ENCODE measurements around the gene SGK1. TPM values are rescaled to one million over a fixed set of nuclear protein-coding genes. Genes with fewer than 3 reads are reported as not detected.

SGK1 gene
- total RNA-seq, 1 experiment from 2014 or later, result 95.2 TPM

DNA sequence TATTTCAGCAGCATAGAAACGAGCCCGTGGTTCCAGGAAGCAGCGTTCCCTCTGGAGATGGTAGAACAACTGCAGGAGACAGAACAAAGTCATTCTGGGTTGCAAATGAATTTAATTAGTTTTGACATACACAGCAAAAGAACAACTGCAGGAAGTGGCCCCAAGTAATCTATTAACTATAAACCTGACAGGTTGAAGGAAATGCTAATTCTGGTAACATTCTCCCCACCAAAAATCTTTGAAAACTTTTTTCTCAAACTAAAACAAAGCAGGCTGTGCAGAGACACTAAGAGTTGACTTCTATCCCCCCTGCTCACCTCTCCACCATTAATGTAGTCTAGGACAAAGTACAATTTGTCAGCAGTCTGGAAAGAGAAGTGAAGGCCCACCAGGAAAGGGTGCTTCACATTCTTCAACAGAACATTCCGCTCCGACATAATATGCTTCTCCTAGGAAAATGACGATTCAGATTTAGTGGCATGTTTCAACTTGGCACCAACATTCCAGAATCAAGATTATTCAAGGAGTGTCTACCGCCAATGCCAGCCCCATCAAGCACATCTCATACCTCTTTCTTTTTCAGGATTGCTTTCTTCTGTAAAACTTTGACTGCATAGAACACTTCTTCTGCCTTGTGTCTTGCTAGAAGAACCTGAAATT is 145.1 kb downstream of the SGK1 start:
- ChIA-PET POLR2A (ENCODE audit: unreplicated experiment) (no interaction called here), CTCF (no interaction called here)
- ATAC-seq (no peak), DNase-seq (no peak)
- no peak overlapping the region for H3K9ac ChIP-seq (ENCODE audit: low read length)
- intact Hi-C loops (cut with micrococcal nuclease), result loop anchor here (5.0 to 10.0 kb wide), 4 partner anchors 122 to 769 kb away; no protein-coding TSS in a partner anchor
- peaks cover 42% of the 10 kb centered on the region for H3K36me3 ChIP-seq (ENCODE audit: low read depth, low read length)
- TF ChIP-seq, protein P1, sequence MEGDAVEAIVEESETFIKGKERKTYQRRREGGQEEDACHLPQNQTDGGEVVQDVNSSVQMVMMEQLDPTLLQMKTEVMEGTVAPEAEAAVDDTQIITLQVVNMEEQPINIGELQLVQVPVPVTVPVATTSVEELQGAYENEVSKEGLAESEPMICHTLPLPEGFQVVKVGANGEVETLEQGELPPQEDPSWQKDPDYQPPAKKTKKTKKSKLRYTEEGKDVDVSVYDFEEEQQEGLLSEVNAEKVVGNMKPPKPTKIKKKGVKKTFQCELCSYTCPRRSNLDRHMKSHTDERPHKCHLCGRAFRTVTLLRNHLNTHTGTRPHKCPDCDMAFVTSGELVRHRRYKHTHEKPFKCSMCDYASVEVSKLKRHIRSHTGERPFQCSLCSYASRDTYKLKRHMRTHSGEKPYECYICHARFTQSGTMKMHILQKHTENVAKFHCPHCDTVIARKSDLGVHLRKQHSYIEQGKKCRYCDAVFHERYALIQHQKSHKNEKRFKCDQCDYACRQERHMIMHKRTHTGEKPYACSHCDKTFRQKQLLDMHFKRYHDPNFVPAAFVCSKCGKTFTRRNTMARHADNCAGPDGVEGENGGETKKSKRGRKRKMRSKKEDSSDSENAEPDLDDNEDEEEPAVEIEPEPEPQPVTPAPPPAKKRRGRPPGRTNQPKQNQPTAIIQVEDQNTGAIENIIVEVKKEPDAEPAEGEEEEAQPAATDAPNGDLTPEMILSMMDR (conservative IDR thresholded peaks at IDR 0.05; ENCODE audit: low read depth, low read length), result no peak
- TF ChIP-seq EZH2phosphoT487 (IDR thresholded peaks at IDR 0.05; ENCODE audit: borderline replicate concordance, low read length), result no peak
- no peak for TF ChIP-seq EZH2 (IDR thresholded peaks at IDR 0.05; ENCODE audit: low read length, unreplicated experiment)
- H4K20me1 ChIP-seq (ENCODE audit: low read length), result peaks cover 18% of the 10 kb centered on the region
- no peaks in the 10 kb centered on the region for H3K9me3 ChIP-seq (ENCODE audit: low read length)
- no peaks in the 10 kb centered on the region for H3K27me3 ChIP-seq (ENCODE audit: low read length)
- no peak overlapping the region for H3K27ac ChIP-seq (ENCODE audit: low read length)
- peaks cover 23% of the 10 kb centered on the region for H3K79me2 ChIP-seq (ENCODE audit: low read length)
- BruUV-seq (replicated peaks), result no TSS peak
- H3K9me2 ChIP-seq (replicated peaks; ENCODE audit: low read length), result no peaks in the 10 kb centered on the region
- peak overlapping the region; percentile 95 for H3K4me3 ChIP-seq (ENCODE audit: low read length)
- H3F3A ChIP-seq (ENCODE audit: low read length, unreplicated experiment), result no peaks in the 10 kb centered on the region
- peaks cover 7% of the 10 kb centered on the region; the same call in 1 of the 2 replicates for H3K4me1 ChIP-seq (ENCODE audit: insufficient read depth, low read length)
- H2AFZ ChIP-seq (ENCODE audit: low read length), result no peak overlapping the region
- H3K4me2 ChIP-seq (ENCODE audit: low read length), result peak overlapping the region; percentile 88

DNA sequence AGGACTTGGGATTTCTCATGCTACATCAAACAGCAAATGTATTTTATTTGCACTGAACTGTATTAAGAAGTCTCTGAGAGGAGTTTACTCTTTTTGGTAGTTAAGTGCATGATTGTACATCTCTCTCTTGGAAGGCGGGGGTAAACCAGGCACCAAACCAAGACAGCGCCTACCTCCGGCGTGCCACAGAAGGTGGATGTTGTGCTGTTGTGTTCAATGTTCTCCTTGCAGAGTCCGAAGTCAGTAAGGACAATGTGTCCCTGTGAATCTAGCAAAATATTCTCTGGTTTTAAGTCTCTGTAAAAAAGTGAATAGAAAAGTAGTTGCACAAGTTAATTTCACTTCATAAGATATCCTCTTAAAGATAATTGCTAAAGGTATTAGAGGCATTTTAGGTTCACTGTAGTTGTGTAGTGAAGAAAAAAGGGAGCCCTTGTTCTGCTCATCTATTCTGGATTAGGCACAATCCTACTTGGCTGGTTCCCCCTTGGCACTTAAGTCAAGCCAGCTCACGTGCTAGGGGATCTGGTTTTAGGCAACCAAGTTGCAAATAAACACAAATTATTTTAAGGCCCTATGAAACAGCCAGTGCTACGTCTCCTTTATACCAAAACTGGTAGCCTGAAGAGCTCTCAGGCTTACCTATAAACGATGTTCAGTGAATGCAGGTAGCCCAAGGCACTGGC is 145.7 kb downstream of the SGK1 start:
- H3K9me3 ChIP-seq (ENCODE audit: low read length), result no peaks in the 10 kb centered on the region
- H3K9ac ChIP-seq (ENCODE audit: low read length), result no peak overlapping the region
- POLR2A ChIA-PET (ENCODE audit: unreplicated experiment), result interaction anchor here (0.6 kb wide), 1 partner anchor 250 kb away, joined by 6 read pairs; no protein-coding TSS in a partner anchor
- no peak for DNase-seq
- no peaks in the 10 kb centered on the region for H3K9me2 ChIP-seq (replicated peaks; ENCODE audit: low read length)
- intact Hi-C loops (cut with micrococcal nuclease), result loop anchor here (5.0 to 10.0 kb wide), 4 partner anchors 123 to 770 kb away; no protein-coding TSS in a partner anchor
- no peaks in the 10 kb centered on the region for H3K27me3 ChIP-seq (ENCODE audit: low read length)
- H4K20me1 ChIP-seq (ENCODE audit: low read length), result peaks cover 18% of the 10 kb centered on the region
- no peak overlapping the region for H2AFZ ChIP-seq (ENCODE audit: low read length)
- H3F3A ChIP-seq (ENCODE audit: low read length, unreplicated experiment), result no peaks in the 10 kb centered on the region
- no TSS peak for BruUV-seq (replicated peaks)
- no peak for ATAC-seq
- TF ChIP-seq, protein P1 (conservative IDR thresholded peaks at IDR 0.05; ENCODE audit: low read depth, low read length), result no peak
- TF ChIP-seq EZH2 (IDR thresholded peaks at IDR 0.05; ENCODE audit: low read length, unreplicated experiment) (no peak), EZH2phosphoT487 (IDR thresholded peaks at IDR 0.05; ENCODE audit: borderline replicate concordance, low read length) (no peak)
- no peak overlapping the region for H3K4me3 ChIP-seq (ENCODE audit: low read length)
- H3K36me3 ChIP-seq (ENCODE audit: low read depth, low read length), result peaks cover 42% of the 10 kb centered on the region
- H3K27ac ChIP-seq (ENCODE audit: low read length), result no peak overlapping the region
- H3K4me2 ChIP-seq (ENCODE audit: low read length), result no peak overlapping the region
- H3K79me2 ChIP-seq (ENCODE audit: low read length), result peaks cover 23% of the 10 kb centered on the region
- CTCF ChIA-PET, result no interaction called here
- peaks cover 7% of the 10 kb centered on the region; the same call in 1 of the 2 replicates for H3K4me1 ChIP-seq (ENCODE audit: insufficient read depth, low read length)
